Measurements from ENCODE around the gene ZFPM1.

- TF ChIP-seq CTCF (IDR thresholded peaks at IDR 0.05) (no peak), POLR2AphosphoS5 (IDR thresholded peaks at IDR 0.05; ENCODE audit: low read depth, low read length) (no peak)
These were observed 66.2 kb downstream of the ZFPM1 start for GRCh38 chr16:88519240-88519639.

Measured in Panc1 (cell line).